ENCODE measurements around the gene RELCH.

The RELCH gene

DNA sequence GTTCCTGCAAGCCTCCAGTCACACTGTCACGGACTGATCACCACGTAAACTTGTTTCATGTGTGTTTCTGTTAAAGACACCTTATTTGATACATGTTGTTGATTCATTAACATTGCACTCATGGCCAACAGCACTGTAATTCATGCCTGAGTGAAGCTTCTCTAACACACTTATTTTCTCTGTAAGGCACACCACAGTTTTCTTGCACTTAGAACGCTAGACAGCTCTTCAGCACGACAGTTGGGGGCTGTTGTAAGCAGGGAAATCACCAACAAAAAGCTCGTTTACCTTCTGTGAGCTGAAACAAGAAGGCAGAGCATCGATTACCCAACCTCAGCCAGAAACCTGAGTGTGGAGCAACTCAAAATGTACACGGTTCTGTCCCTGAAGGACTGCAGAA is 166.1 kb downstream of the RELCH start:
- Histone ChIP-seq H3K9me2 (replicated peaks; ENCODE audit: control insufficient read depth, low read length) (no peaks in the 10 kb centered on the region), H4K20me1 (ENCODE audit: control insufficient read depth, insufficient read depth, low read depth, low read length) (no peaks in the 10 kb centered on the region), H3K4me2 (ENCODE audit: low read length) (no peak overlapping the region), H3K79me2 (ENCODE audit: control insufficient read depth, low read length) (no peaks in the 10 kb centered on the region), H3K4me3 (ENCODE audit: low read length) (no peak overlapping the region), H3K4me1 (ENCODE audit: control insufficient read depth, low read length) (0 out of 2 replicates have a peak, but pooled peaks cover 4% of the 10 kb centered on the region), H3K9me3 (ENCODE audit: control insufficient read depth, insufficient read depth, low read length) (no peaks in the 10 kb centered on the region), H3K36me3 (ENCODE audit: control insufficient read depth, low read length) (no peaks in the 10 kb centered on the region), H3F3A (ENCODE audit: control insufficient read depth, insufficient read depth) (no peaks in the 10 kb centered on the region), H3K27me3 (ENCODE audit: control insufficient read depth, low read length) (no peaks in the 10 kb centered on the region), H3K27ac (ENCODE audit: low read depth, low read length) (no peak overlapping the region)
- TF ChIP-seq, protein P1, sequence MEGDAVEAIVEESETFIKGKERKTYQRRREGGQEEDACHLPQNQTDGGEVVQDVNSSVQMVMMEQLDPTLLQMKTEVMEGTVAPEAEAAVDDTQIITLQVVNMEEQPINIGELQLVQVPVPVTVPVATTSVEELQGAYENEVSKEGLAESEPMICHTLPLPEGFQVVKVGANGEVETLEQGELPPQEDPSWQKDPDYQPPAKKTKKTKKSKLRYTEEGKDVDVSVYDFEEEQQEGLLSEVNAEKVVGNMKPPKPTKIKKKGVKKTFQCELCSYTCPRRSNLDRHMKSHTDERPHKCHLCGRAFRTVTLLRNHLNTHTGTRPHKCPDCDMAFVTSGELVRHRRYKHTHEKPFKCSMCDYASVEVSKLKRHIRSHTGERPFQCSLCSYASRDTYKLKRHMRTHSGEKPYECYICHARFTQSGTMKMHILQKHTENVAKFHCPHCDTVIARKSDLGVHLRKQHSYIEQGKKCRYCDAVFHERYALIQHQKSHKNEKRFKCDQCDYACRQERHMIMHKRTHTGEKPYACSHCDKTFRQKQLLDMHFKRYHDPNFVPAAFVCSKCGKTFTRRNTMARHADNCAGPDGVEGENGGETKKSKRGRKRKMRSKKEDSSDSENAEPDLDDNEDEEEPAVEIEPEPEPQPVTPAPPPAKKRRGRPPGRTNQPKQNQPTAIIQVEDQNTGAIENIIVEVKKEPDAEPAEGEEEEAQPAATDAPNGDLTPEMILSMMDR (IDR thresholded peaks at IDR 0.05; ENCODE audit: low read depth, low read length, poor library complexity, severe bottlenecking): no peak
- TF ChIP-seq EZH2phosphoT487 (IDR thresholded peaks at IDR 0.05; ENCODE audit: borderline replicate concordance, low read length): no peak

DNA sequence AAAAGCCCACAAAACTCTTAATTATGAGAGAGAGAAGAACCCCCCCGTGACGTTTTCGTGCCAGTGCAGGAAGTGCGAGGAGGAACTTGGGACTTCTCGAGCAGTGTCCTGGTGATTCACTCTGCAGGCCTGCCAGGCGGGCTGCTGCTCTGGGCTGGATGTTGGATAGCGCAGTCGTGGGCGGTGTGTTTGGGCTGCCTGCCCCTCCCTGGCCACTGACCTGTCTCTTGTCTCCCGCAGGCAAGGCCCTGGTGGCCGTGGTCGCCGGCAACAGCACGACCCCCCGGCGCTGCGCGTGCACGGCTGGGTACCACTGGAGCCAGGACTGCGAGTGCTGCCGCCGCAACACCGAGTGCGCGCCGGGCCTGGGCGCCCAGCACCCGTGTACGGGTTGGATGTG is 167.1 kb downstream of the RELCH start:
- no peaks in the 10 kb centered on the region for H3K27me3 ChIP-seq (ENCODE audit: control insufficient read depth, low read length)
- no peaks in the 10 kb centered on the region for H3K9me2 ChIP-seq (replicated peaks; ENCODE audit: control insufficient read depth, low read length)
- no peak overlapping the region for H3K27ac ChIP-seq (ENCODE audit: low read depth, low read length)
- H3K4me3 ChIP-seq (ENCODE audit: low read length): no peak overlapping the region
- no peaks in the 10 kb centered on the region for H4K20me1 ChIP-seq (ENCODE audit: control insufficient read depth, insufficient read depth, low read depth, low read length)
- 0 out of 2 replicates have a peak, but pooled peaks cover 4% of the 10 kb centered on the region for H3K4me1 ChIP-seq (ENCODE audit: control insufficient read depth, low read length)
- H3K9me3 ChIP-seq (ENCODE audit: control insufficient read depth, insufficient read depth, low read length): no peaks in the 10 kb centered on the region
- TF ChIP-seq EZH2phosphoT487 (IDR thresholded peaks at IDR 0.05; ENCODE audit: borderline replicate concordance, low read length): no peak
- TF ChIP-seq, protein P1 (IDR thresholded peaks at IDR 0.05; ENCODE audit: low read depth, low read length, poor library complexity, severe bottlenecking): no peak
- no peak overlapping the region for H3K4me2 ChIP-seq (ENCODE audit: low read length)
- H3K79me2 ChIP-seq (ENCODE audit: control insufficient read depth, low read length): no peaks in the 10 kb centered on the region
- no peaks in the 10 kb centered on the region for H3F3A ChIP-seq (ENCODE audit: control insufficient read depth, insufficient read depth)
- no peaks in the 10 kb centered on the region for H3K36me3 ChIP-seq (ENCODE audit: control insufficient read depth, low read length)

DNA sequence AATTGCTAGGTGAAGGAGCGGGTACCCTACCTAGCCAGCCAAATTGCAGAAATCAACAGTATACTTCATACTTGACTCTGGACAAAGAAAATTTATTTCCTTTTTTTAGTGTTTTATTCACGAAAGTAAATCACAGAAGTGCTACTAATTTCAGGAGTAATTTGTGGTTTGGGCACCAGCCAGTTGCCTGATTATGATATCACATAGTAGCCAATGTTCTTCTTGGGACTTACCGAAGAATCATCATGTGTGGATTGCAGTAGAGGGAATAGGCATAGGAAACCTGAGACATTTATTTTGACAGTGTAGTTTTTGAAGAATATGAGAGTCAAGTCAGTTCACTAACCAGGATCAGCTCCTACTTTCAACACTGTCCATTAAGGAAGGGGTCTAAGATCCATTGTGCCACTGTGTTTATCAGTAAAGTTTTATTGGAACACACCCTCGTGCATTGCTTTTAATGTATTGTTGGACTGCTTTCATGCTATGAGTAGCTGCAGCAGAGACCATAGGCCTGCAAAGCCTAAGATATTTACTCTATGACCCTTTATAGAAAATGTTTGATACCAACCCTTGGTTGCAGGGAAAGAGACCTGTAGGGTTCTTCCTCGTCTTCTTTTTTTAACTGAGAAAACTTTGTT is 170.1 kb downstream of the RELCH start:
- Histone ChIP-seq H3K27me3 (ENCODE audit: control insufficient read depth, low read length) (no peaks in the 10 kb centered on the region), H3K4me3 (ENCODE audit: low read length) (no peak overlapping the region), H3K79me2 (ENCODE audit: control insufficient read depth, low read length) (no peaks in the 10 kb centered on the region), H3K4me2 (ENCODE audit: low read length) (no peak overlapping the region), H3K27ac (ENCODE audit: low read depth, low read length) (no peak overlapping the region), H3F3A (ENCODE audit: control insufficient read depth, insufficient read depth) (no peaks in the 10 kb centered on the region), H4K20me1 (ENCODE audit: control insufficient read depth, insufficient read depth, low read depth, low read length) (no peaks in the 10 kb centered on the region), H3K9me2 (replicated peaks; ENCODE audit: control insufficient read depth, low read length) (no peaks in the 10 kb centered on the region), H3K9me3 (ENCODE audit: control insufficient read depth, insufficient read depth, low read length) (no peaks in the 10 kb centered on the region), H3K4me1 (ENCODE audit: control insufficient read depth, low read length) (0 out of 2 replicates have a peak, but pooled peaks cover 4% of the 10 kb centered on the region), H3K36me3 (ENCODE audit: control insufficient read depth, low read length) (no peaks in the 10 kb centered on the region)
- TF ChIP-seq, protein P1 (IDR thresholded peaks at IDR 0.05; ENCODE audit: low read depth, low read length, poor library complexity, severe bottlenecking): no peak
- no peak for TF ChIP-seq EZH2phosphoT487 (IDR thresholded peaks at IDR 0.05; ENCODE audit: borderline replicate concordance, low read length)

All from DOHH2 (cell line).